ENCODE measurements around the gene ZDHHC11. TPM values are rescaled to one million over a fixed set of nuclear protein-coding genes. Genes with fewer than 3 reads are reported as not detected.
"Not testable (repeated sequence)": the region's sequence is repeated elsewhere in the genome, so short reads cannot be mapped to it uniquely, and the experiment has no call there.

Gene ZDHHC11
- total RNA-seq, 2 donors from 2014 or later: 4.7 to 10.9 TPM

GRCh38 chr5:777756-778161 is 73.0 kb downstream of the ZDHHC11 start:
- Histone ChIP-seq H3K4me3 (no peak overlapping the region), H3K4me1 (peaks cover 16% of the 10 kb centered on the region), H3K27me3 (no peaks in the 10 kb centered on the region), H3K27ac (no peak overlapping the region), H3K9me3 (no peaks in the 10 kb centered on the region), H3K36me3 (replicated peaks in 1 of 2; ENCODE audit: insufficient read depth in 1 of 2, low read depth in 2 of 2) (no peaks in the 10 kb centered on the region)
- intact Hi-C loops (cut with DNase I): no loop called here
- WGBS, 2 donors: 91 to 93% methylated on average over 21 to 35 of the region's 36 CpGs
- TF ChIP-seq POLR2A (IDR thresholded peaks at IDR 0.05) (no peak), CTCF (IDR thresholded peaks at IDR 0.05) (no peak)
- DNase-seq (peak in 1 of 4 donors; percentile 8), ATAC-seq (no peak)

- H3K4me3 ChIP-seq: no peak overlapping the region
- WGBS, 2 donors: 89 to 90% methylated on average over 42 of the region's 42 CpGs
- H3K9me3 ChIP-seq: no peaks in the 10 kb centered on the region
- peaks cover 16% of the 10 kb centered on the region for H3K4me1 ChIP-seq
- H3K36me3 ChIP-seq (replicated peaks in 1 of 2; ENCODE audit: insufficient read depth in 1 of 2, low read depth in 2 of 2): no peaks in the 10 kb centered on the region
- no peak for ATAC-seq
- H3K27ac ChIP-seq: no peak overlapping the region
- H3K27me3 ChIP-seq: no peaks in the 10 kb centered on the region
- peak in 1 of 4 donors; percentile 6 for DNase-seq
- intact Hi-C loops (cut with DNase I): no loop called here
- TF ChIP-seq POLR2A (IDR thresholded peaks at IDR 0.05): no peak
- no peak for TF ChIP-seq CTCF (IDR thresholded peaks at IDR 0.05)
Observed at GRCh38 chr5:776862-777711, 73.7 kb downstream of the ZDHHC11 start.

- Histone ChIP-seq H3K4me3 (no peak overlapping the region), H3K27me3 (no peaks in the 10 kb centered on the region), H3K9me3 (no peaks in the 10 kb centered on the region), H3K4me1 (peaks cover 16% of the 10 kb centered on the region), H3K36me3 (replicated peaks in 1 of 2; ENCODE audit: insufficient read depth in 1 of 2, low read depth in 2 of 2) (no peaks in the 10 kb centered on the region), H3K27ac (no peak overlapping the region)
- intact Hi-C loops (cut with DNase I): no loop called here
- no peak for ATAC-seq
- no peak for DNase-seq
- TF ChIP-seq POLR2A (IDR thresholded peaks at IDR 0.05) (no peak), CTCF (IDR thresholded peaks at IDR 0.05) (no peak)
- WGBS, 2 donors: 88 to 93% methylated on average over 15 to 20 of the region's 20 CpGs
Observed at GRCh38 chr5:775961-776861, 74.6 kb downstream of the ZDHHC11 start.

GRCh38 chr5:775595-775960 is 75.2 kb downstream of the ZDHHC11 start:
- H3K36me3 ChIP-seq (replicated peaks in 1 of 2; ENCODE audit: insufficient read depth in 1 of 2, low read depth in 2 of 2); ATAC-seq; H3K27ac ChIP-seq; H3K27me3 ChIP-seq; DNase-seq; intact Hi-C loops (cut with DNase I); H3K4me3 ChIP-seq; H3K9me3 ChIP-seq: not testable (repeated sequence)
- WGBS, 2 donors: 90 to 93% methylated on average over 6 to 9 of the region's 9 CpGs
- peaks cover 16% of the 10 kb centered on the region for H3K4me1 ChIP-seq

- H3K36me3 ChIP-seq (replicated peaks in 1 of 2; ENCODE audit: insufficient read depth in 1 of 2, low read depth in 2 of 2); H3K27me3 ChIP-seq; ATAC-seq; H3K9me3 ChIP-seq; intact Hi-C loops (cut with DNase I); H3K4me3 ChIP-seq: not testable (repeated sequence)
- WGBS, 2 donors: 93 to 94% methylated on average over 5 to 18 of the region's 18 CpGs
- Histone ChIP-seq H3K27ac (peak overlapping the region in 1 of 4 donors; percentile 13), H3K4me1 (peaks cover 16% of the 10 kb centered on the region)
- DNase-seq: peak in 2 of 4 donors; percentile 6 to 13
Observed at GRCh38 chr5:774854-775505, 75.8 kb downstream of the ZDHHC11 start.

GRCh38 chr5:774304-774703 is 76.5 kb downstream of the ZDHHC11 start:
- H3K36me3 ChIP-seq (replicated peaks in 1 of 2; ENCODE audit: insufficient read depth in 1 of 2, low read depth in 2 of 2); H3K27me3 ChIP-seq; ATAC-seq; H3K4me3 ChIP-seq; intact Hi-C loops (cut with DNase I); H3K9me3 ChIP-seq: not testable (repeated sequence)
- Histone ChIP-seq H3K27ac (peak overlapping the region in 1 of 4 donors; percentile 13), H3K4me1 (peaks cover 16% of the 10 kb centered on the region)
- DNase-seq: peak in 1 of 4 donors; percentile 14
- 71 to 86% methylated on average over 1 to 6 of the region's 6 CpGs for WGBS, 2 donors
